ENCODE results near the gene DDX24.
A peak's percentile ranks its signal among the peaks of the same experiment; 100 is the strongest.

DDX24 gene

DNA sequence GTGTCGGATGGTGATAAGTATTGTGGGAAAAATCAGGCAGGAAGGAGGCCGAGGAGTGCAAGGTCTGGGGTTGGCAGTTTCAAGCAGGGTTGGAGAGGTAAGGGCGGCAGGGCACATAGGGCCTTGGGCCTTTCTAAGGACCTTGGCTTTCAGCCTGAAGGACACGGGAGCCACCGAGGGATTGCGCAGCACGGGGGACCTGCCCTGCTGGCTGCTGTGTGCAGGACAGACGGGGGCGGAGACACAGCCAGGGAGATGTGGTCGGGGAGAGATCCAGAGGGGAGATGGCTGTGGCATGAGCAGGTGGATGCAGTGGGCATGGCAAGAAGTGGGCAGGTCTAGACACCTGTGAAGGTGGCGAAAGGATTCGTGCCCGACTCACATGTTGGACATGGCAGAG lies 40.2 kb downstream of the DDX24 start:
- in situ Hi-C loops (cut with MboI; ENCODE audit: low pct_unique_long_range_greater_than_20kb, low sequenced_read_pairs) = no loop called here
- no peak for DNase-seq

DNA sequence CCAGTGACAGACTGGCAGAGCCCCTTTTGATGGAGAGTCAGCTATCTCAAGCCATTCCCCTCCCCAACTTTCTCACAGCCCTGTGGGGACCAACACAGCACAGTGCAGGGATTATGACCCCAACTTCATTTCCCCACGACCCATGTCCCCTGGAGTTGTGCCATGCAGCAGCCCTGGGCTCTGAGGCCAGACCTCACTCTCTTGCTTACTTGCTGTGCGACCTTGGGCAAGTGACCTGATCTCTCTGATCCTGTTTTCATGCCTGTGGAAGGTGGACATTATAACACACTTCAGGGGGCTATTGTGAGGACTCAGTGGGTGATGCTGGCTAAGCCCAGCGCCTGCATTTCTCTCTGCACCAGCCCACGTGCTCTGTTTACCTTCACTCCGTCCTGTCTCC lies 40.8 kb downstream of the DDX24 start:
- no peak for DNase-seq

DNA sequence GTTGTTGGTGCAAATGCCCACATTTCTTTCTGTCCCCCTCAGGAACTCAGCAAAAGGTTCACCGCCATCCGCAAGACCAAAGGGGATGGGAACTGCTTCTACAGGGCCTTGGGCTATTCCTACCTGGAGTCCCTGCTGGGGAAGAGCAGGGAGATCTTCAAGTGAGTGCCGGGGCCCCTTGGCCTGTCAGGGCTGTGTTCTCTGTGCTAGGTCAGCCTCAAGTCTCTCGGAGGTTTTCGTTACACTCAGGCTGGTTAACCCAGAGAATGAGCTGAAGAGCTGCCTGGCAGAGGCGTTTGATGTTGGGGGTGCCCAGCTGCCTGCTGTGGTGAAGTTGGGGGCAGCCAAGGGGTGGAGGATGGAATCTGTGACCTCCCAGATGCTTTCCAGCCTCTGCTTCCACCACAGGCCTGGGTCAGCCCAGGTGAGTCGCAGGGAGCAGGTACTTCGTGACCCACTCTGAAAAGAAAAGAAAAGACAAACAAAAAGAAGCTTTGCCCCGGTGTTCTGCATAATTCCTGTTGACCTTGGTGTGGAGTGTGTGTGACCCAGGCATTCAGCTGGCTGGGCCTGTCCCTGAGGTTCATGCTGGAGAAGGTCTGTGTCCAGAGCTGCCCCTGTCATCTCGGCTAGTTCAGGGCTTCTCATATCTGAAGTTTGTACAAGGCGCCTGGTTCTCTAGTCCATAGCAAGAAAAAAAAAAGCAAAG lies 41.9 kb downstream of the DDX24 start:
- no peak for DNase-seq
- in situ Hi-C loops (cut with MboI; ENCODE audit: low pct_unique_long_range_greater_than_20kb, low sequenced_read_pairs) = no loop called here

More for the DNA sequence above, 40.8 kb downstream of the DDX24 start:
- in situ Hi-C loops (cut with MboI; ENCODE audit: low pct_unique_long_range_greater_than_20kb, low sequenced_read_pairs) = no loop called here

DNA sequence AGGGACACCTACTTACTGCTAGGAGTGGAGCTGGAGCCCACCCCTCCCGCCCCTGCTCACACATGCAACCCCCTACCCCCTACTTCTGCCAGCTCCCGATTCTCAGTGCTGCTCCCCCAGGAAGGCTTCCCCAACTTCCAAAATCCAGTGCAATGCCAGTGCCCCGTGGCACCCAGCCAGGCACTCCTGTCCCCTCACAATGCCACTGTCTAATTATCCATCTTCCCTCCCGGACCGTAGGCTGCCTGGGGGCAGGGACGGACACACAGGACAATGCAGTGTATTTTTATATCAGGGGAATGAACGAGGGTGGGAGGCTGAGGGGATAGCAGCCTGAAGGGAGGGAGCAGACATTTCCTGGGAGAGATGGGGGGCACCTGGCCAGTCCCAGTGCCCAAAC lies 42.5 kb downstream of the DDX24 start:
- in situ Hi-C loops (cut with MboI; ENCODE audit: low pct_unique_long_range_greater_than_20kb, low sequenced_read_pairs) = no loop called here

DNA sequence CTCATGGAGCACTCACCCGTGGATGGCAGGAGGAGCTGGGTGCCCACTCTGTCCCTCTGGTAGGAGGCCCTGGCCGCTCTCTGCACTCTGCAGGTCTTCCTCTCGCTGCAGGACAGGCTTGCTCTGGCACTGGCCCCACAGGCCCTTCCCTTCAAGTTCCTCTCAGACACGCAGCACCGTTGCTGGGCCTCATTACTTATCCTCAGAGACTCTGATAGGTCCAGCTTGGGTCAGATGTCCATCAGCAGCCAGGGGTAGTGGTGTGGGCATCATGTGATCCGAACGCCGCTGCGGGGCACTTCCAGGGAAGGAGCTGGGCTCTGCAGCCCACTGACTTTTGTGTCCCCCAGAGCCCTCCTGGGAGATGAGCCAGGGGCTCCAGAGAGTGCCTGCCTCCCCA lies 43.0 kb downstream of the DDX24 start:
- DNase-seq = no peak
- in situ Hi-C loops (cut with MboI; ENCODE audit: low pct_unique_long_range_greater_than_20kb, low sequenced_read_pairs) = no loop called here

More for the DNA sequence above, 42.5 kb downstream of the DDX24 start:
- no peak for DNase-seq

DNA sequence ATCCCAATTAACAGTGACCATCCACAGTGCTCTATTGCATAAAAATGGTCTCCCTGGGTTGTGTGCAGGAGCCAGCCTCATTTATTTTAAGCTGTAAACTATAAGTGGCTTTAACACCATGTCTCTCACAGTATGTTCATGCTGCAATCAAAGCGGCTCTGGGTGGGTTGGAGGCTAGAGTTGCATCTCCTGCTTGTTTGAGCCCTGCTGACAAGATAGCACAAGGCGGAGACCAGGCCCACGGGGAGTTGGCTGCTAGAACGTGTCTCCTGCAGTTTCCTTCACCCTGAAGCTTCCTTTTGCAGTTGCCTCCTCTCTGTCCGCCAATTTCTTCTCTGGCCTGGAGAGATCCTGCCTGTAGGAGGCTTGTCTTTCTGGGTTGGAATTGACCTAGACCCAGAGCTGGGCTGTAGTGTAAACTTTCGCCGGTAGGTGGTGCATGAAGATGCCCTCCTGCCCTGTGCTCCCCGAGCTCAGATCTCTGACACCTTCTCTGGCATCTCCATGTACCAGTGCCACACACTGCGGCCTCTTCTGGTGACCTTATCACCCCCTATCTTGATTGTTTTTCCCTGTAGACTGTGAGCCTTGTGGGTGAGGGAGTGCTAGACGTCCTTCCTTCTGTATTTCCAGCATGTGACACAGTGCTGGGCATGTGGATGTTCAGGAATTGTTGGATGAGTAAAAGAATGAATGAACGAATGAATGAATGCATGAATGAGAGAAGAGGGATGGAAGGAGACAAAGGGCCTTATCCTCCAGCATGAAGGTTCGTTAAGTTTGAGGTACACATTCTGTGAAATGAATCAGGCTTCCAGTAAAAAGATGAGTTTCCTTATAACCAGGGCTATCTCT lies 44.5 kb downstream of the DDX24 start:
- peak; percentile 90 for DNase-seq
- in situ Hi-C loops (cut with MboI; ENCODE audit: low pct_unique_long_range_greater_than_20kb, low sequenced_read_pairs) = no loop called here

DNA sequence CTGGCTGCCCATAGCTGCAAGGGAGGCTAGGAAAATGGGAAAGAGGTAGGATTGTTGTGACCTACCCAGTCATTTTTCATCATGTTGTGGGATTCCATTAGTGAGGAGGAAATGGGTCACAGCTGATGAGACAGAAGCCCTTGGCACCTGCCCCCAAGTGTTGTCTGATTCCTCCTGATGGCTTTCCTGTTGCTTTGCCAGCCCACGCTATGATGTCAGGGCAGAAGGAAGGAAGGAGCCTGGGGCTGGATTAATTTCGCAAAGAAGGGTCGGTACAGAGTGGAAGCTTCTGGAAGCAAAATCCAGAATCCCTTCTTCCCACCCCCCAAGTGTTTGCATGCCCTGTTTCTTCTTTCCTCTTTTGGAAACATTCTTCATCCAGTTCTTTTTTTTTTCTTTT lies 46.1 kb downstream of the DDX24 start:
- in situ Hi-C loops (cut with MboI; ENCODE audit: low pct_unique_long_range_greater_than_20kb, low sequenced_read_pairs) = no loop called here
- no peak for DNase-seq

DNA sequence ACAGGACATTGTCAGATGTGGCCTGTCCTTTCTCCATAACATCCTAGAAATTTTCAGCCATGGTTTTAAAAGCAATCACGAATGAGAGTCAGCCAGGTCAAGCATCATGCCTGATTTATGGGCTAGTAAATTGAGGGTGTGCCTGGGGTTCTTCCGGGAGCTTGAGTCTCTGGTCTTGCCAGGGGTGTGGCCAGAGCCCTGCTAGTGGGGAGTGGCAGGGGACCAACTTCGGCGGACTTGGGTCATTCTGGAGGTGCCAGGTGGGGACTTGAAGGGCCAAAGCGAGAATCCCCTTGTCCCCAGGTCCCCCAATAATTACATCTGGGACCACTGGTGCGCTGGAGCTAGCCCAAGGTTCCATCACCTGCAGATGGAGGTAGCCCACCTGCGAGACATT lies 49.1 kb downstream of the DDX24 start:
- in situ Hi-C loops (cut with MboI; ENCODE audit: low pct_unique_long_range_greater_than_20kb, low sequenced_read_pairs) = no loop called here
- no peak for DNase-seq

DNA sequence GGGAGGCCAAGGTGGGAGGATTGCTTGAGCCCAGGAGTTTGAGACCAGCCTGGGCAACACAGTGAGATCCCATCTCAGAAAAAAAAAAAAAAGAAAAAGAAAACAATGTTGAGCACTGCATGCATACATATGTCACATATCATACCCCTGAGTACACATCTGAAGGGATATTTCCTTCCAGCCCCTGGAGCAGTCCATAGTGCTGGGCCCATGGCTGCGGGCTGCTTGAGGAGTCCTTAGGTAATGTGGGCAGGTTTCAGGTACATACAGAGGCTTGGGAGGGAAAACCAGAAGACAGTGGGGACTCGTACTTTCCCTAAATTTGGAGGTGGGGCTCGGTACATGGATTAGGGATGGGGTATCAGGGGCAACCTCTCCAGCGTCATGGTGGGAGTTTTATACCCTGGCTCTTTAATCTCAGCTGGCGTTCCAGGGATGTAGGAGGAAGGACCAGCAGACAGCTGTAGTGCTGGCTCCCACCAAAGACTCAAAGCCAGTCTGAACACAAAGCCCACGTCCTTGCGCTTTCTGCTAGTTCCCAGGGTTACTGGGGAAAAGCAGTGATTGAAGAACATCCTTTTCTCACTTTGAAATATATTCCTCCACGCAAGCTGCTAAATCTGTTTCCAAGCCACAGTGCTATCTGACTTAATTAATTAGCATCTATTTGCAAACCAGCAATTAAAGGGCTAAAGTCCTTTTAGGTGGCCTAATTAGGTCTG lies 49.7 kb downstream of the DDX24 start:
- in situ Hi-C loops (cut with MboI; ENCODE audit: low pct_unique_long_range_greater_than_20kb, low sequenced_read_pairs) = no loop called here
- no peak for DNase-seq

DNA sequence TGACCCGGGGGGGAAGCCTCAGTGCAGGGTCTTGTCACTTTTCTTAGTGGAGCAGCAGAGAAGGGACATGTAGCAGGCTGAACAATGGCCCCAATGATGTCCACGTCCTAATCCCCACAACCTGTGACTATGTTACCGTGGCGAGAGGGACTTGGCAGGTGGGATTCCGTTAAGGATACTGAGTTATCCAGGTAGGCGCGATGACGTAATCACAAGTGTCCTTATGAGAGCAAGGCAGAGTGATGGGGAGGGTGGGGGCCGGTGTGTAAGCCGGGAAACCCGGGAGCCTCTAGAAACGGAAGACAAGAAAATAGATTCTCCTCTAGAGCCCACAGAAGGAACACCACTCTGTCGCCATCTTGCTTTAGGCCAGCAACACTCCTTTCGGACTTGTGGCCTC lies 50.4 kb downstream of the DDX24 start:
- in situ Hi-C loops (cut with MboI; ENCODE audit: low pct_unique_long_range_greater_than_20kb, low sequenced_read_pairs) = no loop called here
- no peak for DNase-seq

DNA sequence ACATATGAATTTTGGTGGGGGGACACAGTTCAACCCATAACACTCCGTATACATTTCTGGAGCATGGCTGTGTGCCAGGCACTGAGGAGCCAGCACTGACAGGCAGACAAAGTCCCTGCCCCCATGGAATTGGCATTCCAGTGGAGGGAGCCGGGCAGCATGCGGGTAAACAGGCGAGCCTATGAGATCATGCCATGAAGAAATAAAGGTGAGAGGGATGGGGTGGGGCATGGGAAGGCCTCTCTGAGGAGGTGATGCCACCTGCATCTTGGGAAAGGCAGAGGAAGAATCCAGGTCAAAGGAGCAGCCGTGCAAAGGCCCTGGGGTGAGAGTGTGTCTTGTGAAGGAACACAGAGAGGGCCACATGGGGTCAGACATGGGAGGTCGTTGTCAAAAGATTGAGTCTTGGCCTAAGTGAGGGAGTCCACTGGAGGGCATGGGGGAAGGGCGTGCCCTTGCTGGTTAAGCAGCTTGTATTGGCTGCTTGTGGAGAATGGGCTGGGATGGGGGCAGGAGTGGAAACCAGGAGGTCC lies 51.3 kb downstream of the DDX24 start:
- DNase-seq = no peak
- in situ Hi-C loops (cut with MboI; ENCODE audit: low pct_unique_long_range_greater_than_20kb, low sequenced_read_pairs) = no loop called here

DNA sequence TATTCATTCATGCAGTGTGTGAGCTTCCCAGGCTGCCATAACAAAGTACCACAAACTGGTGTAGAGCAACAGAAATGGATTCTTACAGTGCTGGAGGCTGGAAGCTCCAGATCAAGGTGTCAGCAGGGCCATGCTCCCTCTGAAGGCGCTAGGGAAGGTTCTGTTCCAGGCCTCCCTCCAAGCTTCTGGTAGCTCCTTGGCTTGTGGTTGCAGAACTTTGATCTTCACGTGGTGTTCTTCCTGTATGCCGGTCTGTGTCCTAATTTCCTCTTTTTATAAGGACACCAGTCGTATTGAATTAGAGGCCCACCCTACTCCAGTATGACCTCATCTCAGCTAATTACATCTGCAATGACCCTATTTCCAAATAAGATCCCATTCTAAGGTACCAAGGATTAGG lies 51.7 kb downstream of the DDX24 start:
- in situ Hi-C loops (cut with MboI; ENCODE audit: low pct_unique_long_range_greater_than_20kb, low sequenced_read_pairs) = no loop called here
- DNase-seq = peak; percentile 72

DNA sequence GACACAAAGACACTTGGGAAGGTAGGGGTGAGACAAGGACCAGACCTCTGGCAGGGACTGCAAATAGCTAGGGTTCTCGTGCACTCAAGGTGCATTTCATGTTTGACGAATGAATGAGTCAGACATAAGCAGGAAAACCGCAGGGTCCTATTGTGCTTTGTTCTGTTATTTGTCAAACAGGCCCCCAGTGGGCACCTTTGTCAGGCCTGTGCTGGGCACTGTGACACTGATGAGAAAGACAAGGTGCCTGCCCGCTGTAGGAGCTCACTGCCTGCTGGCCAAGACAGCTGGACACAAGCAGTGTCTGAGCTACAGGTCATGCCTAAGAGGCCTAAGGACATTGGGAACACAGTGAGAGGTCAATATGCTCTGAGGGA lies 52.6 kb downstream of the DDX24 start:
- peak; percentile 72 for DNase-seq
- in situ Hi-C loops (cut with MboI; ENCODE audit: low pct_unique_long_range_greater_than_20kb, low sequenced_read_pairs) = no loop called here

DNA sequence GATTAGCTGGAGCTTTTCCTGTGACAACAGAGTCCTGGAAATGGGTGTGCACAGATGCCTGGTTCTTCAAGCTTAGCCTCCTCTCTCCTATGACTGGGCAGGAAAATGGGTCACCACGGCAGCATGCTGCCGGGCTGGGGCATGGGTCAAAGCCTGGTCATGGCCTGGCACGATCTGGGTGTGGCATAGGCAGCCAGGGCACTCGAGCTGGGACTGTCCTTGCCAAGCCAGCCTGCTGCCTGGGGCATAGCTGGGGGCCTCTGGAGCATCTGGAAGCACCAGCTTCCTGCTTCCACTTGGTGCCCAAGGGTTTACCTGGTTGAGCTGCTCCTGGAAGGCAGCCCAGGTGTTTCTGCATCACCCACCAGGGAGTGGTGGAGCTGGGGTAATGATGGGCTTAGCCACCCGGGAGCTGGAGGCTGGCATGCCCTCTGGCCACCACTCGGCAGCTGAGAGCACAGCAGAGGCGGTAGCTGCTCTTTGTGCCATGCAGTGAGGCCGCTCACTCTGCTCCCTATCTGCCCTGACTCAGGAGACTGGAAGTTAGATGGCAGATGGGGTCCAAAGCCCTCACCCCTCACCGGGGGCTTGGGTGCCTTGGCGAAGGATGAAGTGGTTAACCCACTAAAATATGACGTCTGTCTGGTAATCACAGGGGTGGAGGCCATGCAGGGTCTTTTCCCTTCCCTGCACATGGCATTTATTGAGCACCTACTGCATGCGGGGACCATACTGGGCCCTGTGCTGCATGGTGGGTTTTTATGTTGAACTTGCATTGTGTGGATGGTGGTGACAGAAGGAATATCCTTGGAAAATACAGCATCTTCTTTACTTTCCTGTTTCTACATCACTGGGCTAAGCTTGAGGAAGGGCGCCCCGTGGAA lies 53.2 kb downstream of the DDX24 start:
- in situ Hi-C loops (cut with MboI; ENCODE audit: low pct_unique_long_range_greater_than_20kb, low sequenced_read_pairs) = no loop called here
- no peak for DNase-seq

DNA sequence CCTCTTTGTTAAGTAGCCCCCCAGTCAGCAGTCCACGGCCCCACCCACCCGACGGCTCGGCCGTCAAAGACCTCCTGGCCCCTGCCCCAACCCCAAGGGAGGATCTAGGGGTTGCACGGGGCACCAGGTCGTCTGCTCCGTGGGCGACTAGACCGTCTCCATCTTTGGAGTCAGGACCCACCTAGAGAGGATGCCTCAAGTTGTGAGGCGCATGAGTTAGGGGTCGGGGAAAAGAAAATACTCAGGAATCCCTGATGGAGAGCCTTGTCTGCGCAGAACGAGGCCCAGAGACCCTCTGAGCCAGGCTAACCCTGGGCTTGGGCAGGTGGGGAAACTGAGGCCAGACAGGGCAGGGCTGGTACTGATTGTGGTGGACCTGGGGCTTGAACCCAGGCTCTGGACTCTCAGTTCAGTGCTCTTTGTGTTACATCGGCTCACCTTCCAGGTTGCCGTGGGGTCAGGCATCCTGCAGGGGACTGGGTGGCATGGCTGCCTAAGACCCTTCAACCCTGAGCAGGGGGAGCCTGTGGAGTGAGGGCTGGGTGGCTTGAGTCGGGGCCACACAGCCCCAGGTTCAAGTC lies 54.0 kb downstream of the DDX24 start:
- in situ Hi-C loops (cut with MboI; ENCODE audit: low pct_unique_long_range_greater_than_20kb, low sequenced_read_pairs) = no loop called here
- DNase-seq = no peak

DNA sequence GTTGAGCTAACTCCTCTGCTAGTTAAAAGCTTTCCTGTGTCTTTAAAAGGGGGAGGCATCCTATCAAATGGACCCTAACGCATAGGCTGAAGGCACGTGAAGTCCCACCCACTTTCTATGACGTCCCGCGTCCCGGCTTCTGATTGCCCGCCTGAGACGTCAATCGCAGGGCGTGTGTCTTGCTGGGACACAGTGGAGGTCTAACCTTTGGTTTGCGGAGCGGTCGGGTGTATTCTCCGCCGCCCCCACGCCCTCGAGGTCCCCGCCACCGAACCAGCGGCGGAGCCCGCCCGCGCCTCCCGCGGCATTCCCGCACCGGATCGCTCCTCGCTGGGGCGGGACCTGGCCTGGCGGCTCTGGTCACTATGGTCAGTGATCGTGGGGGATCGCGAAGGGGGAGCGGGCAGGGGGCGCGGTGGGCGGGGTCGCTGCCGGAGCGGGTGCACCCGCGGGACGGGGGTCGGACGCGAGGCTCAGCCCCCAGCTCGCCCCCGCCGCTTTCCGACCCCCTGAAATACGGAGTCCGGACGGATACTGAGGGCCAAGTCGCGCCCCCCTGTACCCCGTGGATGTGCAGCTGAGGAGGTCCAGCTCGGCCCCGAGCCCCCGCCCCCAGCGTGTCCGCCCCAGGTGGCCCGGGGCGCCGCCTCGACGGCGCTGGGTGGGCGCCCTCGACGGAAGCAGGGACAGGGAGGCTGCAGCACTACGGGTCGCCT lies 54.7 kb downstream of the DDX24 start, which contains the start of gene OTUB2:
Gene OTUB2 (plus strand): TSS at position 168 of the 716 bp plus-strand sequence. CDS start 198 bp downstream, at position 366.
- DNase-seq = peak; percentile 99
- in situ Hi-C loops (cut with MboI; ENCODE audit: low pct_unique_long_range_greater_than_20kb, low sequenced_read_pairs) = no loop called here

DNA sequence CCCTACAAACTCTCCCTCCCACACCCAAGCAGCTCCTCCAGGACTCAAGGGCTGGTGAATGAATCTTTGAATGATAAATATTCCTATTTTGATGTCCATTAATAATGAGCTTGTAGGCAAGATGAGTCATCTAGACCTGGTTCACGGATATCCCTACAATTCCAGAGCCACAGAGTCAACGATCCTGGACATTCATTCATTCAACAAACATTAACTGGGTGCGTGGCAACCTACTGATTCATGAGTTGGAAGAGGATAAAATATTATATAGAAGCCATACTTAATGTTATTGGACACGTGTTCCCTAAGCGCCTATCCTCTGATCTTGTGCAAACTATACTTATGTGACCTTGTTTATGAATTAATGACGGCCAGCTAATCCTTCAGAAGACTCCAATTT lies 55.3 kb downstream of the DDX24 start:
- DNase-seq = no peak
- in situ Hi-C loops (cut with MboI; ENCODE audit: low pct_unique_long_range_greater_than_20kb, low sequenced_read_pairs) = no loop called here

DNA sequence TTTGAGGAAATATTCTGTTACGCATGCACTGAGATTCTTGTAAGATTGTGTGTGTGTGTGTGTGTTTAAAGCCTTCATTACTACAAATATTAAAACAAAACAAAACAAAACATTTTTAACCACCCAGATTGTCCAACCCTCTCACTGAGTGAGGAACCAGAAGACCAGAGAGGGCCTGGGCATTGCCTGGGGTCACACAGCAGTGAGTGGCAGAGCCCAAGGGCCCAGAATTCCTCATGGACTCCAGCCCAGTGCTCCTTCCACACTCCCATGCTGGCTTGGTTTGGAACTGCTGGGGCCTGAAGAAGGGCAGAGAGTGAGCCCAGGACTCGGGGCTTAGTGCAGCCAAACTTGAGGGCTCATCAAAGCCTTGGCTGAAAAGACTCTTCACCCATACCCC lies 56.5 kb downstream of the DDX24 start:
- in situ Hi-C loops (cut with MboI; ENCODE audit: low pct_unique_long_range_greater_than_20kb, low sequenced_read_pairs) = no loop called here
- DNase-seq = no peak

Data from KBM-7 (cell line).